Bronchial epithelial cell (primary cell): Measurements from ENCODE around the gene HOXA10. TPM values are rescaled to one million over a fixed set of nuclear protein-coding genes. Genes with fewer than 3 reads are reported as not detected.
A peak's percentile ranks its signal among the peaks of the same experiment; 100 is the strongest.

Source experiments
- DNase-seq: peaks from one replicate; pipeline ENCODE4 v3.0.0-alpha.2; 2010; ENCODE audit warnings: low read depth
- FAIRE-seq: peaks from 2 replicates; lab custom pipeline; 2011; peaks lifted over from hg19 to GRCh38; lab: Jason Lieb, UNC
- H3K27me3 ChIP-seq: 2 replicates; pipeline ENCODE4 v1.5.1; 2011; ENCODE audit warnings: low read length; ENCODE audit not compliant: control insufficient read depth, insufficient read depth
- H3K36me3 ChIP-seq: 2 replicates; pipeline ENCODE4 v1.5.1; 2011; ENCODE audit warnings: low read length; ENCODE audit not compliant: control insufficient read depth, insufficient read depth
- H3K4me3 ChIP-seq: 2 replicates; pipeline ENCODE4 v1.5.1; 2011; ENCODE audit warnings: mild to moderate bottlenecking, low read depth, low read length, control low read depth
- total RNA-seq: library from RNA; depleted of rRNA; stranded (reverse); fragments of >200 nt; gene quantifications from 2 replicates; pipeline ENCODE4 v1.2.1, GENCODE V29; 2014
- TF ChIP-seq, protein P1 (sequence below): IDR thresholded peaks from 2 replicates; pipeline ENCODE4 v1.5.1; 2011; ENCODE audit warnings: mild to moderate bottlenecking, moderate library complexity, low read length, control low read depth, inconsistent platforms; ENCODE audit not compliant: insufficient read depth, severe bottlenecking

HOXA10 gene
- total RNA-seq, 1 donor from 2014 or later = not detected

DNA sequence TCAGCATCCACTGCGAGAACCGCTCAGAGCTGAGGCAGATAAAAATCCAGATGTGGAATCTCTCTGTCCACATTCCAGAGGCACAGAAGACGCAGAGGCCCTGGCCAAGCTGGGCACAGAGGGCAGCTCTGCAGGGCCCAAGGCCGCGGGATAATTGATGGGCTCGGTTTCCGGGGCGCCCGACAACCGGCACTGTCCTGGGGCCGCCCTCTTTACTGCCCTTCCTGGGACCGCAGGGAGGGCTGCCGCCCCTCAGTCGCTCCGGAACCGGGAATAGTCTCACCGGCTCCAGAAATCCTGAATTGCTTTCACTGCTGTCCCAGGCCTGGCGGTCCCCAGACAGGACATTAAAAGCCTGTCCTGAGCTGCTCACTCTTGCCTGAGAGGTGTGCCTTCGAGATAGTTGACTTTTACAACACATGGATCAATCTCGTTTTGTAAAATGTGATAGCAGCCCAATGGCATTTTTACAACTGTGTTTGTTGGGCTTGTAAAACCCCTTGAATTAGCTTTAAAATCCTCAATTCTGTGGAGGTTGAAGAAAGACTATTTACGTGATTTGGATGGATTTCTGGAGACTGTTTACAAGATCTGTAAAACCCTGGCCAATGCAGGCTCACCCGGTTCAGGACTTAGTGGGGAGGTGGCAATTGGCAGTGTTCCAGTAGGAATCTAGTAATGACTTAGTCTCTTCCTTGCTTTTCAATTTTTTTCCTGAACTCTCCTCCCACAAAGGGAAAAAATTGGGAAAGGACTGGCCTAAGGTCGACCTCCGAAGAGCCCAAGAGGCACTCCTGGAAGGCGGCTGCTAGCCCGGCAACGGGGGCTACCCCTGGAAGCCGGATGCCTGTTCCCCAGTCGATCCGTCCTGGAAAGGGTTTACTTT is 25.1 kb downstream of the HOXA10 start:
- FAIRE-seq (no peak), DNase-seq (no peak)
- TF ChIP-seq, protein P1, sequence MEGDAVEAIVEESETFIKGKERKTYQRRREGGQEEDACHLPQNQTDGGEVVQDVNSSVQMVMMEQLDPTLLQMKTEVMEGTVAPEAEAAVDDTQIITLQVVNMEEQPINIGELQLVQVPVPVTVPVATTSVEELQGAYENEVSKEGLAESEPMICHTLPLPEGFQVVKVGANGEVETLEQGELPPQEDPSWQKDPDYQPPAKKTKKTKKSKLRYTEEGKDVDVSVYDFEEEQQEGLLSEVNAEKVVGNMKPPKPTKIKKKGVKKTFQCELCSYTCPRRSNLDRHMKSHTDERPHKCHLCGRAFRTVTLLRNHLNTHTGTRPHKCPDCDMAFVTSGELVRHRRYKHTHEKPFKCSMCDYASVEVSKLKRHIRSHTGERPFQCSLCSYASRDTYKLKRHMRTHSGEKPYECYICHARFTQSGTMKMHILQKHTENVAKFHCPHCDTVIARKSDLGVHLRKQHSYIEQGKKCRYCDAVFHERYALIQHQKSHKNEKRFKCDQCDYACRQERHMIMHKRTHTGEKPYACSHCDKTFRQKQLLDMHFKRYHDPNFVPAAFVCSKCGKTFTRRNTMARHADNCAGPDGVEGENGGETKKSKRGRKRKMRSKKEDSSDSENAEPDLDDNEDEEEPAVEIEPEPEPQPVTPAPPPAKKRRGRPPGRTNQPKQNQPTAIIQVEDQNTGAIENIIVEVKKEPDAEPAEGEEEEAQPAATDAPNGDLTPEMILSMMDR = no peak
- Histone ChIP-seq H3K27me3 (peaks cover 86% of the 10 kb centered on the region), H3K36me3 (no peaks in the 10 kb centered on the region), H3K4me3 (no peak overlapping the region)

DNA sequence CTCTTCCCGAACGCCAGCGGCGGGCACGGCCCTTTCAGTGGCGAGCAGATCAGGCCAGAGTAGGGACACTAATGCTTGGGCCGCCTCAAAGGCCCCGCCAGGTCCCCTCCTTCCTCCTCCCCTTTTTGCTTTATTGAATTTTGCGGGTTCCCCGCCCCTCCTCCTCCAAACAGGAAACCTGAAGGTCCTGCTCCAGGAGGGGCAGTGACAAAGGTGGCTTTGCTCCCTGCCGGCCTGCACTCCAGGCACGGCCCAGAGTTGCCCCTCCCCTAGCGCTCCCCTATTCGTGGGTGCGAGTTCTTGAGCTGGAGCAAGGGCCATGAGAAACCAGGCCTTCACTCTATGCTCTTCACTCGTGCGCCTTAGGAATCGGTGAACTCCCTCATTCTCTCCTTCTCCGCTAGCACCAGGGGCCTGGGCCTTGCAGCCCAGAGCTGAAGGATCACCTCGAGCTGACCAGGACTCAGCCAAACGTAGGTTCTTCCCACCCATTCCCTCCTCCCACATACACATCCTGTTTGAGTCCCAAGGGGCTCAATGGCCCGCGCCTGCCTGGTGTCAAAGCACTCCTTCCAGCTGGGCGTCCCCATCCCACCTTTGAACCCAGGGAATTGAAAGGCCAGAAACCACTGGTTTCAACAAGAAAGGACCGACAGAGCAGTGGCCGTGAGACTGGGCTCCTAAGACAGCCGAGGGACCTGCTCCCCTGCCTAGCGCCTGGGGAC is 25.9 kb downstream of the HOXA10 start:
- DNase-seq = no peak
- H3K27me3 ChIP-seq = peaks cover 86% of the 10 kb centered on the region
- no peak overlapping the region for H3K4me3 ChIP-seq
- no peak for FAIRE-seq
- TF ChIP-seq, protein P1 = no peak
- H3K36me3 ChIP-seq = no peaks in the 10 kb centered on the region

DNA sequence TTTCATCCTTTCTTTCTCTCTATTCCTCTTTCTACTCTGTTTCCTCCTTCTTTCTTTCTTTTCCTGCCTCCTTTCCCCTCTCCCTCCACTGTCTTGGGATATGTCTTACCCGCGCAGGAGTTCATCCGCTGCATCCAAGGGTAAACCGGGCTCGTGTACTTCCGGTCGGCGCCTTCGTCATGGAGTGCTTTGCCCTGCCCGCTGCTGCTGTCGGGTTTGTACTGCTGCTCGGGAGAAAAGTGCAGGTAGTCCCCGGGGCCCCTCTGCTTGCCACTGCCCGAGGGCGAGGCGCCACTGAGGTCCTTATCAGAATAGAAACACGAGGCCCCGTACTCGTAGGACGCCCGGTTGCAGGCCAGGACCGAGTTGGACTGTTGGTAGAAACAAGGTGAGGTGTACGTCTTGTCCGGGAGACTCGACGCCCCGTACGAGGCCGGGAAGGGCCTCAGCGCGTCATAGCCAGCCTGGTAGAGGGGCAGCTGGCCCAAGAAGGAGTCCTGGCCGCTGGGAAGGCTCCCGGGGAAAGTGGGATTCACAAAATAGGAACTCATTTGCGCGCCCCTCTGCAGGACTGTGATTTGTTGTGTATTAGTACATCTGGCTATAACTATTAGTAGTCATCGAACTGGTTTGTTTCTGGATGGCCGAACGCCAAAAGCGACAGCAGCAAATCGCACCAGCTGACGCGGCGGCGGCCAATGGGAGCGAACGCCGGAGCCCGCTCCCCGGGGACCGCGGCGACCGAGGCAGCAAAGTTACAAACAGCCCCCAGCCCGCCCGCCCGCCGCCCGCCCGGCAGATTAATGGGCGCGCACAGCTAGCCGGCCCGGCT is 26.7 kb downstream of the HOXA10 start, which contains the start of gene HOXA6:
TSS of gene HOXA6 (minus strand) at position 576 of the 832 bp plus-strand sequence. CDS start at position 551, 25 bp downstream.
- H3K36me3 ChIP-seq = no peaks in the 10 kb centered on the region
- no peak for FAIRE-seq
- DNase-seq = no peak
- peaks cover 86% of the 10 kb centered on the region for H3K27me3 ChIP-seq
- no peak within 1 kb of the TSS for H3K4me3 ChIP-seq
- TF ChIP-seq, protein P1 = no peak

DNA sequence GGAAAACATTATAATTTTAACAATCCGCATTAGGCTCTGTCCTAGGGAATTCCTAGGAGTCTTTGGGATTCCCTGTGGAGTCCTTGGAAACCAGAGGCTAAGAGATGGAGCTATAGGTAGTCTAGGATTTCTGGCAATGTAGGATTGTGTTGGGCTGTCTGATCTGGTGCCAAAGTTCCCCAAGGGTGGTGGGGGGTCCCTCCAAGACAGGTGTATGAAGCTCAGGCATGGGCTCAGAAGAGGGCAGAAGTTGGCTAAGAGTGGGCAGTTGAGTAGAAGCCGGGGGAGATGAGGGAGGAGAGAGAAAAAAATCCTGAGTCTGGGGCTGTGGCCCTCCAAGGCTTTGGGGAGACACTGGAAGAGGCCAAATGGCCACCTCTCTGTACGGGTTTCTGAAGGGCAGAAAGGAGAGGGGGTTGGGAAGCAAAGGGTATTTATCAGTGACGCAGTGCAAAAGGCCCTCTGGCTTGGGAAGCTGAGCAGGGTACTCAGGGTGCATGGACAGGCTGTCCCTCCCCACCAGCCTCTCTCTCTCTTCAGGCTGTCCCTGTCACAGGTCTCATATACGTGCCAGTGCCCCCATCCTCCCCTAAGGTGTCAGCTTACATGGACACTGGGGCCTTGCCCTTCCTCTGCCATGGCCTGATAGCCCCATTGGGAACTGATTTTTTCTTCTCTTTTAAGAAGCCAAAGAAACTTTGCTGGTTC is 27.5 kb downstream of the HOXA10 start:
- Histone ChIP-seq H3K27me3 (peaks cover 86% of the 10 kb centered on the region), H3K36me3 (no peaks in the 10 kb centered on the region), H3K4me3 (no peak overlapping the region)
- TF ChIP-seq, protein P1 = no peak
- FAIRE-seq (no peak), DNase-seq (no peak)

DNA sequence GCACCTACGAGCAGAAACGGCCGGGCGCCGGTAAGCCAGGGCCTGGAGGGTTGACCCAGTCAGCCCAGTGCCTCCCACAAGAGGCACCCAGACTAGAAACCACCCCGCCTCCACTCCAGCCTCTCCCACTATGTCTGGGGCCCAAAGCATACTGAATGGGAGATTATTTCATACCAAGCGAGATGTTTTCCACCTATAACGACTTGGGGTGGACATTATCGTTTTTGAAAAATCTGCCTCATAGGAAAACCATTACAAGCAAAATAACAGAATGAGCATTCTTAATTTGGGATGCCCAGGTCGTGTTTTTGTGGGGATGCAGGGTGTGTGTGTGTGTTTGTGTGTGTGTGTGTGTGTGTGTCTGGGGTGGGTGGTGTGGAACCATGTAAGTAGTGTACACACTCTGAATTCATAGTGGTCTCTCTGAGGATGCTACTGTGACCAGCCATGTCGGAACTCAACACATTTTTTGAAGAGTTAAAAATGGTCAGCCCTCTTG is 28.2 kb downstream of the HOXA10 start:
- Histone ChIP-seq H3K27me3 (peaks cover 86% of the 10 kb centered on the region), H3K36me3 (no peaks in the 10 kb centered on the region), H3K4me3 (no peak overlapping the region)
- TF ChIP-seq, protein P1 = no peak
- FAIRE-seq (peak; percentile 13), DNase-seq (no peak)
